ENCODE results near the gene CSRP1. TPM values are rescaled to one million over a fixed set of nuclear protein-coding genes. Genes with fewer than 3 reads are reported as not detected.
"Not testable (repeated sequence)": the region's sequence is repeated elsewhere in the genome, so short reads cannot be mapped to it uniquely, and the experiment has no call there.

The CSRP1 gene
- polyA plus RNA-seq, 4 donors, result 62.1 to 181 (median 112) TPM

- DNase-seq (no peak), FAIRE-seq (no peak)
- Histone ChIP-seq H3K27me3 (ENCODE audit: control insufficient read depth in 3 of 3, insufficient read depth in 3 of 3, low read length in 3 of 3) (peaks cover 0 to 2% (median 0%) of the 10 kb centered on the region in 3 donors), H3K4me1 (ENCODE audit: control insufficient read depth in 3 of 3, insufficient read depth in 2 of 3, low read depth in 1 of 3, low read length in 2 of 3) (no peaks in the 10 kb centered on the region), H3K27ac (ENCODE audit: low read depth in 1 of 3, low read length in 2 of 3) (peak overlapping the region in 1 of 3 donors; percentile 13), H3K9me3 (ENCODE audit: control insufficient read depth in 2 of 2, insufficient read depth in 1 of 2, low read depth in 1 of 2, low read length in 1 of 2) (no peaks in the 10 kb centered on the region), H3K36me3 (ENCODE audit: control insufficient read depth in 3 of 3, insufficient read depth in 2 of 3, low read depth in 1 of 3, low read length in 3 of 3) (no peaks in the 10 kb centered on the region), H3K4me3 (ENCODE audit: low read depth in 1 of 3, low read length in 3 of 3) (no peak overlapping the region)
- WGBS, 3 donors, result 78 to 84% (median 78%) methylated on average over 12 of the region's 12 CpGs
Observed at GRCh38 chr1:201551877-201552731, 45.2 kb upstream of the CSRP1 start.

- no peak for FAIRE-seq
- no peaks in the 10 kb centered on the region for H3K9me3 ChIP-seq (ENCODE audit: control insufficient read depth in 2 of 2, insufficient read depth in 1 of 2, low read depth in 1 of 2, low read length in 1 of 2)
Observed at GRCh38 chr1:201551096-201551495, 44.2 kb upstream of the CSRP1 start.

DNA sequence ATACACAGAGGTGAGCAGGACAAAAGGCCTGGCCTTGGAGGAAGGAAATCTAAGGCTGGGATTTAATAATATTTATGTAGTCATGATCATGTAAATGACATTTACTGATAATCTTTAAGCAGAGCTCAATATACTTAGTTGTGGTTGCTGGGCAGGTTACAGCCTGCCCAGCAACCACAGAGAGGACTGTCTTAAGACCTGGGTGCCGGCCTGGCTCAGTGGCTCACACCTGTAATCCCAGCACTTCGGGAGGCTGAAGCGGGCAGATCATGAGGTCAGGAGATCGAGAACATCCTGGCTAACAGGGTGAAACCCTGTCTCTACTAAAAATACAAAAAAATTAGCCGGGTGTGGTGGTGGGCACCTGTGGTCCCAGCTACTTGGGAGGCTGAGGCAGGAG lies 42.6 kb upstream of the CSRP1 start:
- H3K4me1 ChIP-seq (ENCODE audit: control insufficient read depth in 3 of 3, insufficient read depth in 2 of 3, low read depth in 1 of 3, low read length in 2 of 3); H3K27me3 ChIP-seq (ENCODE audit: control insufficient read depth in 3 of 3, insufficient read depth in 3 of 3, low read length in 3 of 3); FAIRE-seq; H3K4me3 ChIP-seq (ENCODE audit: low read depth in 1 of 3, low read length in 3 of 3); H3K9me3 ChIP-seq (ENCODE audit: control insufficient read depth in 2 of 2, insufficient read depth in 1 of 2, low read depth in 1 of 2, low read length in 1 of 2); DNase-seq; H3K27ac ChIP-seq (ENCODE audit: low read depth in 1 of 3, low read length in 2 of 3); H3K36me3 ChIP-seq (ENCODE audit: control insufficient read depth in 3 of 3, insufficient read depth in 2 of 3, low read depth in 1 of 3, low read length in 3 of 3): not testable (repeated sequence)
- 86 to 93% (median 93%) methylated on average over 5 of the region's 5 CpGs for WGBS, 3 donors

More at GRCh38 chr1:201551096-201551495, 44.2 kb upstream of the CSRP1 start:
- DNase-seq, result no peak
- WGBS, 3 donors, result 89 to 94% (median 92%) methylated on average over 3 of the region's 3 CpGs
- no peak overlapping the region for H3K4me3 ChIP-seq (ENCODE audit: low read depth in 1 of 3, low read length in 3 of 3)
- no peak overlapping the region for H3K27ac ChIP-seq (ENCODE audit: low read depth in 1 of 3, low read length in 2 of 3)
- H3K27me3 ChIP-seq (ENCODE audit: control insufficient read depth in 3 of 3, insufficient read depth in 3 of 3, low read length in 3 of 3), result peaks cover 0 to 2% (median 0%) of the 10 kb centered on the region in 3 donors
- H3K4me1 ChIP-seq (ENCODE audit: control insufficient read depth in 3 of 3, insufficient read depth in 2 of 3, low read depth in 1 of 3, low read length in 2 of 3), result no peaks in the 10 kb centered on the region
- H3K36me3 ChIP-seq (ENCODE audit: control insufficient read depth in 3 of 3, insufficient read depth in 2 of 3, low read depth in 1 of 3, low read length in 3 of 3), result no peaks in the 10 kb centered on the region

GRCh38 chr1:201545851-201546492 lies 39.0 kb upstream of the CSRP1 start:
- peaks cover 0 to 5% (median 0%) of the 10 kb centered on the region in 3 donors for H3K4me1 ChIP-seq (ENCODE audit: control insufficient read depth in 3 of 3, insufficient read depth in 2 of 3, low read depth in 1 of 3, low read length in 2 of 3)
- no peaks in the 10 kb centered on the region for H3K9me3 ChIP-seq (ENCODE audit: control insufficient read depth in 2 of 2, insufficient read depth in 1 of 2, low read depth in 1 of 2, low read length in 1 of 2)
- H3K27me3 ChIP-seq (ENCODE audit: control insufficient read depth in 3 of 3, insufficient read depth in 3 of 3, low read length in 3 of 3), result peaks cover 0 to 13% (median 3%) of the 10 kb centered on the region in 3 donors
- FAIRE-seq (no peak), DNase-seq (peak; percentile 36 to 39)
- H3K4me3 ChIP-seq (ENCODE audit: low read depth in 1 of 3, low read length in 3 of 3), result no peak overlapping the region
- no peaks in the 10 kb centered on the region for H3K36me3 ChIP-seq (ENCODE audit: control insufficient read depth in 3 of 3, insufficient read depth in 2 of 3, low read depth in 1 of 3, low read length in 3 of 3)
- no peak overlapping the region for H3K27ac ChIP-seq (ENCODE audit: low read depth in 1 of 3, low read length in 2 of 3)
- WGBS, 3 donors, result 17 to 47% (median 31%) methylated on average over 9 of the region's 9 CpGs

DNA sequence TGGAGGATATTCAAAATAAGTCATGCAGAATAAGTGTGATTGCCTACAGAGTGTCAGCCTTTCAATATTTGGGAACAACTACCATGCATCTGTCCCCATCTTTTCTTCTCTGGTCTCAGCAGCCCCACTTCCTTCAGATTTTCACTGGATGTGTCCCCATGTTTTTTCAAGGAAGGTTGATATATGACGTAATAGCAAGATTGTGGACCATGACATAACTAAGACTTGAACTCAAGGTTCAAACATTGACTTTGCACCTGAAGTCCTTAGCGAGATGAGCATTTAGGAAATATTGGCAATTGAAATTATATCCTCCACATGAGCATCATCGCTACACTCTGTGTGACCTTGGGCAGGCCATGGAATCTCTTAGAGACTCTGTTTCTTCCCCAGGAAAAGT lies 37.8 kb upstream of the CSRP1 start:
- Histone ChIP-seq H3K36me3 (ENCODE audit: control insufficient read depth in 3 of 3, insufficient read depth in 2 of 3, low read depth in 1 of 3, low read length in 3 of 3) (no peaks in the 10 kb centered on the region), H3K27me3 (ENCODE audit: control insufficient read depth in 3 of 3, insufficient read depth in 3 of 3, low read length in 3 of 3) (peaks cover 0 to 26% (median 3%) of the 10 kb centered on the region in 3 donors), H3K27ac (ENCODE audit: low read depth in 1 of 3, low read length in 2 of 3) (no peak overlapping the region), H3K4me3 (ENCODE audit: low read depth in 1 of 3, low read length in 3 of 3) (no peak overlapping the region), H3K9me3 (ENCODE audit: control insufficient read depth in 2 of 2, insufficient read depth in 1 of 2, low read depth in 1 of 2, low read length in 1 of 2) (no peaks in the 10 kb centered on the region), H3K4me1 (ENCODE audit: control insufficient read depth in 3 of 3, insufficient read depth in 2 of 3, low read depth in 1 of 3, low read length in 2 of 3) (peaks cover 0 to 7% (median 5%) of the 10 kb centered on the region in 3 donors)
- 92 to 97% (median 95%) methylated on average over 3 of the region's 3 CpGs for WGBS, 3 donors
- no peak for FAIRE-seq
- no peak for DNase-seq

DNA sequence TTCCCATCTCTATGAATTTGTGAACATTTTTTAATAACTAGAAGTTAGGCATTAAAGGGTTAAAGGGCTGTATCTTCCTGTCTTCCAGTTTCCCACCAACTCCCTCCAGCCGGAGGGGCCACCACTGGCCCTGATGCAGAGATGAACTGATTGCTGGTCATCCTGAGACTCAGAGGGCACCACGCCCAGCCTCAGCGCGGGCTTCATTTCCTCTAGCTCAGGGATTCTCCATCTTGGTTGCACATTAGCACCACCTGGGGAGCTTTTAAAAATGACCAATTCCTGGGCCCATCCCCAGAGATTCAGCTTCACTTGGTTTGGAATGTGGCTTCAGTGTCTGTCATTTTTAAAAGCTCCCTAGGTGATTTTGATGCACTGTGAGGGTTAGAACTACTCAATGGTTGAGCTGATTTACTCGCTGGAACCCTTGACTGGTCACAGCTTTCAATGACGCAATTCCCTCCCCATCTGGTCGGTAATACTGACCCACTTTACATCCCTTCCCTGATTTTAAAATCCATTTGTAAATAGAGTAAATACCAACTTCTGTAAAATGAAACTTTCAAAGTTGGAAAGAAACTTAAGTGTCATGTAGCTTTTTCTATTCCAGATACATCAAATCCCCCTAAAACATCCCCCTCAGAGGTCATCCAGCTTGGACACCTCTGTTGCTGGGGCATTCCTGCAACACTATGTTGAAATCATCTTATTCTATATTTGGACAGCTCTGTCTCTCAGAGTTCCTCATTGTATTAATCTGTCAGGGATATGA lies 37.1 kb upstream of the CSRP1 start:
- FAIRE-seq, result no peak
- Histone ChIP-seq H3K27ac (ENCODE audit: low read depth in 1 of 3, low read length in 2 of 3) (peak overlapping the region in 1 of 3 donors; percentile 19), H3K9me3 (ENCODE audit: control insufficient read depth in 2 of 2, insufficient read depth in 1 of 2, low read depth in 1 of 2, low read length in 1 of 2) (no peaks in the 10 kb centered on the region), H3K4me1 (ENCODE audit: control insufficient read depth in 3 of 3, insufficient read depth in 2 of 3, low read depth in 1 of 3, low read length in 2 of 3) (peaks cover 0 to 12% (median 5%) of the 10 kb centered on the region in 3 donors), H3K27me3 (ENCODE audit: control insufficient read depth in 3 of 3, insufficient read depth in 3 of 3, low read length in 3 of 3) (peaks cover 0 to 32% (median 3%) of the 10 kb centered on the region in 3 donors), H3K4me3 (ENCODE audit: low read depth in 1 of 3, low read length in 3 of 3) (no peak overlapping the region), H3K36me3 (ENCODE audit: control insufficient read depth in 3 of 3, insufficient read depth in 2 of 3, low read depth in 1 of 3, low read length in 3 of 3) (no peaks in the 10 kb centered on the region)
- no peak for DNase-seq
- WGBS, 3 donors, result 71 to 81% (median 74%) methylated on average over 7 of the region's 7 CpGs

GRCh38 chr1:201542309-201543035 lies 35.5 kb upstream of the CSRP1 start:
- whole genome bisulfite sequencing, 3 donors, result 77 to 84% (median 83%) methylated on average over 9 of the region's 9 CpGs
- Histone ChIP-seq H3K36me3 (ENCODE audit: control insufficient read depth in 3 of 3, insufficient read depth in 2 of 3, low read depth in 1 of 3, low read length in 3 of 3) (no peaks in the 10 kb centered on the region), H3K27me3 (ENCODE audit: control insufficient read depth in 3 of 3, insufficient read depth in 3 of 3, low read length in 3 of 3) (peaks cover 2 to 45% (median 3%) of the 10 kb centered on the region in 3 donors), H3K27ac (ENCODE audit: low read depth in 1 of 3, low read length in 2 of 3) (peak overlapping the region in 1 of 3 donors; percentile 36), H3K4me1 (ENCODE audit: control insufficient read depth in 3 of 3, insufficient read depth in 2 of 3, low read depth in 1 of 3, low read length in 2 of 3) (peaks cover 0 to 19% (median 5%) of the 10 kb centered on the region in 3 donors), H3K9me3 (ENCODE audit: control insufficient read depth in 2 of 2, insufficient read depth in 1 of 2, low read depth in 1 of 2, low read length in 1 of 2) (no peaks in the 10 kb centered on the region), H3K4me3 (ENCODE audit: low read depth in 1 of 3, low read length in 3 of 3) (no peak overlapping the region)
- DNase-seq (no peak), FAIRE-seq (no peak)
